Central memory CD4-positive, alpha-beta T cell (primary cell): ENCODE measurements around the gene CDKL4.
"Not testable (repeated sequence)": the region's sequence is repeated elsewhere in the genome, so short reads cannot be mapped to it uniquely, and the experiment has no call there.

Experiments used
- DNase-seq: peaks from one replicate; pipeline ENCODE4 v3.0.0; 2022
- total RNA-seq, 3 experiments: gene quantifications; one replicate each; lab custom pipeline; 2026; lab: John Stamatoyannopoulos, UW

CDKL4 gene
- total RNA-seq, result 0.04 to 0.39 (median 0.33) reads per million in 3 experiments

DNA sequence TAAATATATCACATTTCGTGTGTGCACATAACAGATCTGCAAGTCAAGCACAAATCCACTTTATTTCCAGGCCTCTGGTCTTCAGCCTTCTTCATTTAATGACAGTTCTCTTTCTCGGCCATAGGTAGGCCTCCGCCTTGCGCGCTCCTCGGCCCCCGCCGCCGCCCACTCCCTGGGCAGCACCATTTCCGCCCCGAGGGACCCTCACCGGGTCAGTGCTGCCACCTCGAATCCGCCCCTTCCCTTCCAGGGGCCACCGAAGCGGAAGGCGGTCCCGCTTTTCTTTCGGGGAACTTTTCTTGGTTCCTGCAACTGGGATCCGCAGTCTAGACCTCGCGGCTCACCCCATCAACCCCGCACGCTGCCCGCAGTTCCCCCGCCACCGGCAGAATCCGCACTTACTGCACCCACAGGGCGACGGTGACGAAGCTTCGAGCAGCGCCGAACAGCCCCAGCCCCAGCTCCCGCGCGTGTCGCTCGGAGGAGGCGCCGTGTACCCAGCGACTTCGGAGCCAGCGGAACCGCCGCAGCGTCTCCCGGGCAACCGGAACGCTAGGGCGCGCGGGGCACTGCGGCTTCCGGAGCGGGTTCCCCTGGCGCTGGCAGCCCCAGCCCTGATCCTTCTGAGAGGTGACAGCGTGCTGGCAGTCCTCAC, at the start of gene CDKL4:
Gene CDKL4 (minus strand): TSS at position 502 of the 655 bp plus-strand sequence.
- DNase-seq, result peak; percentile 19

- DNase-seq, result no peak
These were observed 46.7 kb upstream of the CDKL4 start for GRCh38 chr2:39290433-39290832.

- no peak for DNase-seq
These were observed 45.8 kb upstream of the CDKL4 start for GRCh38 chr2:39289609-39290008.

DNA sequence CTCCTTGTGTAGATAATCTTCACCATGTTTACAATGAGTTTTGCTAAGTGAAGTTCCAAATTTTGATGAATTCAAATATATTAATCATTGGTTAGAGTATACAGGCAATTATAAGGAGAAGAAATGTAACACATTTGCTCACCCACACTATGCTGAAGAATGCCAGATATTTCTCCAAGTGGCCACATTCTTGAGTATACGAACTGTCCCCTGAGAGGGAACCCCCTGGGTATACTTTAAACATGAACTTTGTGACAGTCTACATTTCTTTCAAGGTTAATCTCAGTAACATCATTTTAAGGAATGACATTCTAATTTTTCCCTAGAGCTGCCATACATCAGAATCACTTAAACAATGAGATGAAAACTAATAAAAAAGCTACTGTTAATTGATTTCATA, 39.8 kb upstream of the CDKL4 start:
- no peak for DNase-seq

- DNase-seq, result no peak
These were observed 37.6 kb upstream of the CDKL4 start for GRCh38 chr2:39281391-39281790.

- no peak for DNase-seq
These were observed 31.2 kb upstream of the CDKL4 start for GRCh38 chr2:39275016-39275415.

DNA sequence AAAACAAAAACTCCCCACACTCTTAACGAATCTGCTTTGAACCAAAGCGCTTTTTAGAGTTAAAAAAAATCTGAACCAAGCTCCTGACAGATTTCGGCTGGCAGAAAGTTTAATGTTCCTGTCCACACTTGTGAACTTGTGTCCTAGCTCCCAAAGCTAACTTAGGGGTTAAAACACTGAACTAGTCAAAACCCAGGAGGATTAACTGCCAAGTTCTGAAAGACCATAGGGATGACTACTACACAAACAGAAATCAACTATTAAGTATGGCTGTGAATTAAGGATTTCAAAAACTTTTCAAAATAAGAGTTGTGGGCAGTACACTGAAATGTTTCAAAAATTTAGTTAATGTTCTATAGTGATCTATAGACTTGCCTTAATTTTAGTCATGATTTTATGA, 26.2 kb upstream of the CDKL4 start:
- DNase-seq, result no peak

- DNase-seq, result no peak
These were observed 23.2 kb upstream of the CDKL4 start for GRCh38 chr2:39266916-39267434.

- DNase-seq, result peak; percentile 6
These were observed 22.5 kb upstream of the CDKL4 start for GRCh38 chr2:39266139-39266805.

DNA sequence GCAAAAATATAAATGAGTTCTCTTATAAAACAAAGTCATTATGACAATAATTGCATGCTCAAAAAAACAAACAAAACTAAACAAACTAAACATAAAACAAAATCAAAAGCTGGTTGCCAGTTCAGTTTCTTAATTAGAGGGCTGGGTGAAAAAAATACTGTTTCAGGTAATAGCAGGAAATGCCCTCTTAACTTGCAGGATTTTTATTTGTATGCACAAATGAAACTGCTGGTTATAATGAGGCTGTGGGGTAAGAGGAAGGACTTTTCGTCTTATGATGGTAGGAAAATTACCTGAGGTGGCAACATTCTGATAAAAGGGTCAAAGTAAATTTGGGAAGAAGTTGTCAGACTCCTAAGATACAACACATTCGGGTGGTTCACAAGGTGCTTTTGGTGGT, 21.5 kb upstream of the CDKL4 start:
- no peak for DNase-seq

GRCh38 chr2:39264733-39265132, 21.0 kb upstream of the CDKL4 start:
- no peak for DNase-seq

GRCh38 chr2:39260087-39260486, 16.3 kb upstream of the CDKL4 start:
- no peak for DNase-seq

DNA sequence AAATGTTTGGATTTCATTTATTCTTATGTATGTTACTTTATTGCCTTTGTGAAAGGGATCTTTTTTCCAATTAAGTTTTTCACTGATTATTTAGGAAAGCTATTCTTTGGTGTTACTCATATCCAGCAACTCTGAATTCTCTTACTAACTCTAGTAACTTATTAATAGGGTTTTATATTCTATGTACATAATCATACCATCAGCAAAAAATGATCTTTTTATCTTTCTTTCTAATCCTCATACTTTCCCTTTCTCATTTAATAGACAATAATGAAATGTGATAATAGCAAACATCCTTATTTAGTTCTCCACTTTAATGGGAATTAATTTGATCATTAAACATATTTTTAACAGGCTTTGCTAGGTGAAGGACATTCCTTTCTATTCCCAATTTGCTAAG, 12.3 kb upstream of the CDKL4 start:
- no peak for DNase-seq

DNA sequence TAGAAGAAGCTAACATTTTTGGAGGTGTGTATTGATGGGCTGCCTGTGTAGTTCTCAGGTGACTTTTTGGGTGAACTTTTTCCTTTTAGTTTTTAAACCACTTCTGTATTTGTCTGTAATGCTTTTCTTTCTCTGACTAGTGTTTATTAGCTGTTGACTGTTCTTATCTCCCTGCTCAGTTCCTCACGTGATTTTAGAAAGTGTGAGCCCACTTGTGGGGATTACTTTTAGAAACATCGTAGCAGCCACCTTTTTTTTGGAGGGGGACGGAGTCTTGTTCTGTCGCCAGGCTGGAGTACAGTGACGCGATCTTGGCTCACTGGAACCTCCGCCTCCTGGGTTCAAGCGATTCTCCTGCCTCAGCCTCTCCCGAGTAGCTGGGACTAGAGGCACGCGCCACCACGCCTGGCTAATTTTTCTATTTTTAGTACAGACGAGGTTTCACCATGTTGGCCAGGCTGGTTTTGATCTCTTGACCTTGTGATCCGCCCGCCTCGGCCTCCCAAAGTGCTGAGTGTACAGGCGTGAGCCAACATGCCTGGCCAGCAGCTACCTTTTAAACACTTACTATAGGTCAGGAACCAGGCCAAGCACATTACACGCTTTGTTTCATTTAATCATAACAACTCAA, 9.2 kb upstream of the CDKL4 start:
- DNase-seq, result no peak

GRCh38 chr2:39247512-39248043, 3.8 kb upstream of the CDKL4 start:
- DNase-seq, result no peak

- no peak for DNase-seq
These were observed 2.7 kb upstream of the CDKL4 start for GRCh38 chr2:39246382-39246980.

DNA sequence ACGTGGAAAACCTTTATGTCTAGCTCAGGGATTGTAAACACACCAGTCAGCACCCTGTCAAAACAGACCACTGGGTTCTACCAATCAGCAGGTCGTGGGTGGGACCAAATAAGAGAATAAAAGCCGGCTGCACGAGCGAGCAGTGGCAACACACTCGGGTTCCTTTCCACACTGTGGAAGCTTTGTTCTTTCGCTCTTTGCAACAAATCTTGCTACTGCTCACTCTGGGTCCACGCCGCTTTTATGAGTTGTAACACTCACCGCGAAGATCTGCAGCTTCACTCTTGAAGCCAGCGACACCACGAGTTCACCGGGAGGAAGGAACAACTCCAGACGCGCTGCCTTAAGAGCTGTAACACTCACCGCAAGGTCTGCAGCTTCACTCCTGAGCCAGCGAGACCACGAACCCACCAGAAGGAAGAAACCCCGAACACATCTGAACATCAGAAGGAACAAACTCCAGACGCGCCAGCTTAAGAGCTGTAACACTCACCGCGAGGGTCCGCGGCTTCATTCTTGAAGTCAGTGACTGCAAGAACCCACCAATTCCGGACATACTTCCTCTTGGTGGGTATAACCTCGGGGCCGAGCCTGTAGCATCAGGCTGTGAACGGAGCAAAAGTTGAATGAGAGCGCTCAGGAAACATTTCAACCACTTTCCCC, 1.3 kb upstream of the CDKL4 start:
- DNase-seq, result peak; percentile 12

DNA sequence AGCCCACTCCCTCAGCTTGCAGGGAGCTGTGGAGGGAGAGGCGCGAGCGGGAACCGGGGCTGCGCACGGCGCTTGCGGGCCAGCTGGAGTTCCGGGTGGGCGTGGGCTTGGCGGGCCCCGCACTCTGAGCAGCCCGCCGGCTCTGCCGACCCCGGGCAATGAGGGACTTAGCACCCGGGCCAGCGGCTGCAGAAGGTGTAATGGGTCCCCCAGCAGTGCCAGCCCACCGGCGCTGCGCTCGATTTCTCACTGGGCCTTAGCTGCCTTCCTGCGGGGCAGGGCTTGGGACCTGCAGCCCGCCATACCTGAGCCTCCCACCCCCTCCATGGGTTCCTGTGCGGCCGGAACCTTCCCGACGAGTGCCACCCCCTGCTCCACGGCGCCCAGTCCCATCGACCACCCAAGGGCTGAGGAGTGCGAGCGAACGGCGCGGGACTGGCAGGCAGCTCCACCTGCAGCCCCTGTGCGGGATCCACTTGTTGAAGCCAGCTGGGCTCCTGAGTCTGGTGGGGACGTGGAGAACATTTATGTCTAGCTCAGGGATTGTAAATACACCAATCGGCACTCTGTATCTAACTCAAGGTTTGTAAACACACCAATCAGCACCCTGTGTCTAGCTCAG, 582 bp upstream of the CDKL4 start:
- DNase-seq, result not testable (repeated sequence)

GRCh38 chr2:39241588-39241987, 2.2 kb downstream of the CDKL4 start:
- DNase-seq, result no peak

DNA sequence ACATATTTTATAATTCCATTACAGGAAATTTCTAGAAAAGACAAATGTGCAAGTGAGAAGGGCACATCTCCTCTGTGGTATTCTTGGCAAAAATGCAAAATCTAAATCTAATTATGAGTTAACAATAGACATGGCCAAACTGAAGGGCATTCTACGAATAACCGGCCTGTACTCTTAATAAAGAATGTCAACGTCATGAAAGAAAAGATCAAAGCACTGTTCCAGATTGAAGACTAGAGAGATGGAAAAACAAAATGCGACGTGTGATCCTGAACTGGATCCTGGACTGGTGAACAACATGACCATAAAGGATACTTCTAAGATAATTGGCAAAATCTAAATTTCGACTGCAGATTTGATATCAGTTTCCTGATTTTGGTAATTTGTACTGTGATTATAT, 3.0 kb downstream of the CDKL4 start:
- no peak for DNase-seq

- DNase-seq, result no peak
These were observed 9.0 kb downstream of the CDKL4 start for GRCh38 chr2:39234754-39235153.

GRCh38 chr2:39232141-39232540, 11.6 kb downstream of the CDKL4 start:
- DNase-seq, result no peak
